ENCODE results near the gene UBTF.

The UBTF gene

GRCh38 chr17:44202756-44203155 lies 16.7 kb downstream of the UBTF start:
- H3K9ac ChIP-seq (ENCODE audit: low read length) = no peak overlapping the region
- H3K36me3 ChIP-seq (replicated peaks; ENCODE audit: insufficient read depth, low read length) = no peaks in the 10 kb centered on the region; the same call in 1 of the 2 replicates
- DNase-seq = no peak
- no peak overlapping the region for H3K27ac ChIP-seq (ENCODE audit: low read length)
- no peak overlapping the region for H2AFZ ChIP-seq (ENCODE audit: low read length)
- H3K9me2 ChIP-seq (replicated peaks; ENCODE audit: insufficient read depth, low read length) = no peaks in the 10 kb centered on the region
- H3F3A ChIP-seq (ENCODE audit: insufficient read depth, low read length) = peaks cover 64% of the 10 kb centered on the region
- no peaks in the 10 kb centered on the region for H4K20me1 ChIP-seq (ENCODE audit: insufficient read depth, low read length)
- peaks cover 12% of the 10 kb centered on the region for H3K4me1 ChIP-seq (ENCODE audit: low read length)
- H3K4me2 ChIP-seq (ENCODE audit: low read depth, low read length) = no peak overlapping the region
- peaks cover 21% of the 10 kb centered on the region for H3K79me2 ChIP-seq (ENCODE audit: low read length)
- TF ChIP-seq CTCF (IDR thresholded peaks at IDR 0.05; ENCODE audit: low read length) (no peak), EZH2phosphoT487 (IDR thresholded peaks at IDR 0.05; ENCODE audit: low read length) (no peak), EZH2 (optimal IDR thresholded peaks at IDR 0.05; ENCODE audit: low read depth, low read length) (no peak)
- H3K4me3 ChIP-seq (ENCODE audit: low read length) = no peak overlapping the region
- no peaks in the 10 kb centered on the region for H3K9me3 ChIP-seq (replicated peaks; ENCODE audit: insufficient read depth, low read length)
- H3K27me3 ChIP-seq (replicated peaks; ENCODE audit: insufficient read depth, low read length) = no peaks in the 10 kb centered on the region

- Histone ChIP-seq H3K9me2 (replicated peaks; ENCODE audit: insufficient read depth, low read length) (no peaks in the 10 kb centered on the region), H3K4me2 (ENCODE audit: low read depth, low read length) (peak overlapping the region; percentile 96), H3K9ac (ENCODE audit: low read length) (peak overlapping the region; percentile 79), H3K4me1 (ENCODE audit: low read length) (peaks cover 12% of the 10 kb centered on the region), H4K20me1 (ENCODE audit: insufficient read depth, low read length) (no peaks in the 10 kb centered on the region), H3K79me2 (ENCODE audit: low read length) (peaks cover 35% of the 10 kb centered on the region), H3K27ac (ENCODE audit: low read length) (peak overlapping the region; percentile 69), H3F3A (ENCODE audit: insufficient read depth, low read length) (peaks cover 60% of the 10 kb centered on the region), H3K9me3 (replicated peaks; ENCODE audit: insufficient read depth, low read length) (no peaks in the 10 kb centered on the region), H3K36me3 (replicated peaks; ENCODE audit: insufficient read depth, low read length) (no peaks in the 10 kb centered on the region; the same call in 1 of the 2 replicates), H3K27me3 (replicated peaks; ENCODE audit: insufficient read depth, low read length) (no peaks in the 10 kb centered on the region), H2AFZ (ENCODE audit: low read length) (peak overlapping the region; percentile 31), H3K4me3 (ENCODE audit: low read length) (peak overlapping the region; percentile 70)
- TF ChIP-seq EZH2phosphoT487 (IDR thresholded peaks at IDR 0.05; ENCODE audit: low read length) (no peak), CTCF (IDR thresholded peaks at IDR 0.05; ENCODE audit: low read length) (no peak), EZH2 (optimal IDR thresholded peaks at IDR 0.05; ENCODE audit: low read depth, low read length) (no peak)
- DNase-seq = peak; percentile 19
These were observed 18.9 kb downstream of the UBTF start for GRCh38 chr17:44200478-44201155.

DNA sequence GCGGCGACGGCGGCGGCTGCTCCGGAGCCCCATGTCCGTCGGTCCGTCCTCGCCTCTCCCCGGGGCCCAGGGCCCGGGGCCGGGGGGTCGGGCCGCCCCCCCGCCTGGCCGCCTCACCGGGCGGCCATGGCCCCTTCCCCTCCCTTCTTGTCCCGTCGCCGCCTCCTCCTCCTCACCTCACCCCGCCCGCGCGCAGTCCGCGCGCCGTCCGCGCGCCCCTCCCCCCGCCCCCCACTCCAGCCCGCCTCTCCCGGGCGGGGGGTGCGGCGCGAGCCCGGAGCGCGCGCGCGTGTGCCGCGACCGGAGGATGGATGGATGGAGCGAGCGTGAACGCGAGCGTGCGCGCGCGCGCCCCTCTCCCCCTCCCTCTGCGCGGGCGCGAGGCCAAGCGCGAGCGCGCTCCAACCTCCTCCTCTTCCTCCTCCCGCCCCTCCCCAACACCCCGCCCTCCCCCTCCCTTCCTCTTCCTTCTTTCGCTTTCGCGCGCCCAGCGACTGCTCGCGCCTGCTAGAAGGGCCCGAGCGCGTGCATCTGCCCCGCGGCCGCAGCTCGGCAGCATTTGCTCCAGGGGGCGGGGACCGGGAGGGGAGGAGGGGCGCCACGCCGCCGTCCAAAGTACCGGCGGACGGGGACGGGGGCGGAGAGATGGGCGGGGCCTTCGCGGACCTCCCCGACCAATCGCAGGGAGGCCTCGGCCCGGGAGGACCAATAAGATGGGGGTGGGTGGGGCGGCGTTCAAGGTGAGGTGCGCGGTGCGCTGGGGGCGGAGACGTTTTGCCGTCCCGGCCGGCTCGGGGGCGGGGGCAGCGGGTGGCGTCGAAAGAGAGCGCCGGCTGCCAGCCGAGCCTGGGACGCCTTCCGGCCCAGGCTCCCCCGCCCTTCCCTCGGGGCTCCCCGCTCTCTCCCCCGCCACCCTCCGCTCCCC lies 19.7 kb downstream of the UBTF start, which contains the start of gene ATXN7L3:
TSS of gene ATXN7L3 (minus strand) at position 332 of the 925 bp plus-strand sequence. CDS start 1,814 bp downstream, outside the sequence.
- peak within 1 kb of the TSS; percentile 72 for H3K27ac ChIP-seq (ENCODE audit: low read length)
- no peaks in the 10 kb centered on the region; the same call in 1 of the 2 replicates for H3K36me3 ChIP-seq (replicated peaks; ENCODE audit: insufficient read depth, low read length)
- peak within 1 kb of the TSS; percentile 82 for H3K9ac ChIP-seq (ENCODE audit: low read length)
- peak within 1 kb of the TSS; percentile 86 for H3K4me3 ChIP-seq (ENCODE audit: low read length)
- TF ChIP-seq EZH2phosphoT487 (IDR thresholded peaks at IDR 0.05; ENCODE audit: low read length) (no peak), EZH2 (optimal IDR thresholded peaks at IDR 0.05; ENCODE audit: low read depth, low read length) (no peak), CTCF (IDR thresholded peaks at IDR 0.05; ENCODE audit: low read length) (no peak)
- H3K4me2 ChIP-seq (ENCODE audit: low read depth, low read length) = peak within 1 kb of the TSS; percentile 96
- H3K9me3 ChIP-seq (replicated peaks; ENCODE audit: insufficient read depth, low read length) = no peaks in the 10 kb centered on the region
- no peaks in the 10 kb centered on the region for H3K9me2 ChIP-seq (replicated peaks; ENCODE audit: insufficient read depth, low read length)
- no peaks in the 10 kb centered on the region for H4K20me1 ChIP-seq (ENCODE audit: insufficient read depth, low read length)
- H2AFZ ChIP-seq (ENCODE audit: low read length) = peak within 1 kb of the TSS; percentile 31
- peaks cover 12% of the 10 kb centered on the region for H3K4me1 ChIP-seq (ENCODE audit: low read length)
- no peaks in the 10 kb centered on the region for H3K27me3 ChIP-seq (replicated peaks; ENCODE audit: insufficient read depth, low read length)
- peaks cover 53% of the 10 kb centered on the region for H3F3A ChIP-seq (ENCODE audit: insufficient read depth, low read length)
- peaks cover 40% of the 10 kb centered on the region for H3K79me2 ChIP-seq (ENCODE audit: low read length)
- DNase-seq = peak; percentile 97

Measured in MM.1S (cell line).